IMR-90 (cell line): ENCODE measurements around the gene SLC25A52. TPM values are rescaled to one million over a fixed set of nuclear protein-coding genes. Genes with fewer than 3 reads are reported as not detected.

Experiments used
- ATAC-seq: fragments of 200-7000 bp; cut with Tn5 transposase; 2 replicates; pipeline ENCODE4 v1.9.1; 2020; ENCODE audit warnings: low read depth, mild to moderate bottlenecking, moderate library complexity
- BruUV-seq: library from RNA; stranded (reverse); fragments of 400-500 nt; replicated peaks from 2 replicates; lab custom pipeline; 2021; lab: Mats Ljungman, UMichigan
- CTCF ChIA-PET: fragments of 300-600 bp; formaldehyde crosslinking; extraction: SDS; loops from one replicate; lab custom pipeline; 2021; ENCODE audit warnings: antibody characterized with exemption; lab: Yijun Ruan, JAX
- POLR2A ChIA-PET: fragments of 300-600 bp; sonication (Branson Sonifier 250); formaldehyde crosslinking; loops from one replicate; lab custom pipeline; 2022; ENCODE audit warnings: antibody characterized with exemption; ENCODE audit not compliant: unreplicated experiment; lab: Charles Lee
- DNase-seq: peaks from one replicate; pipeline ENCODE4 v3.0.0; 2013
- H2AFZ ChIP-seq: replicated peaks from 2 replicates; pipeline ENCODE3; 2013; ENCODE audit warnings: low read length, mild to moderate bottlenecking; ENCODE audit not compliant: poor library complexity
- H2AK5ac ChIP-seq: 2 replicates; pipeline ENCODE4 v1.6.1; 2013; ENCODE audit warnings: low read depth, low read length, inconsistent platforms
- H2AK9ac ChIP-seq: replicated peaks from 2 replicates; pipeline ENCODE3; 2013; ENCODE audit warnings: mild to moderate bottlenecking, low read depth, low read length, moderate library complexity; ENCODE audit not compliant: poor library complexity
- H2BK120ac ChIP-seq: 2 replicates; pipeline ENCODE4 v1.6.1; 2013; ENCODE audit warnings: low read depth, low read length, inconsistent platforms
- H2BK15ac ChIP-seq: 3 replicates; pipeline ENCODE4 v1.6.1; 2013; ENCODE audit warnings: low read depth, low read length, inconsistent platforms
- H2BK20ac ChIP-seq: 2 replicates; pipeline ENCODE4 v1.6.1; 2013; ENCODE audit warnings: low read depth, mild to moderate bottlenecking, inconsistent platforms, low read length, moderate library complexity
- H2BK5ac ChIP-seq: 2 replicates; pipeline ENCODE4 v1.6.1; 2013; ENCODE audit warnings: mild to moderate bottlenecking, low read depth, low read length, inconsistent platforms; ENCODE audit not compliant: poor library complexity, severe bottlenecking
- H3K14ac ChIP-seq: replicated peaks from 2 replicates; pipeline ENCODE4 v1.6.1; 2013; ENCODE audit warnings: low read depth, low read length, inconsistent platforms
- H3K18ac ChIP-seq: 2 replicates; pipeline ENCODE4 v1.6.1; 2013; ENCODE audit warnings: low read depth, low read length, control low read depth
- H3K23ac ChIP-seq: 2 replicates; pipeline ENCODE4 v1.6.1; 2013; ENCODE audit warnings: low read depth, low read length, inconsistent platforms
- H3K27ac ChIP-seq: 2 replicates; pipeline ENCODE4 v1.5.1; 2013; ENCODE audit warnings: mild to moderate bottlenecking, control low read depth, low read length; ENCODE audit not compliant: insufficient read depth
- H3K27me3 ChIP-seq: 2 replicates; pipeline ENCODE4 v1.6.1; 2013; ENCODE audit warnings: low read length; ENCODE audit not compliant: control insufficient read depth, insufficient read depth
- H3K36me3 ChIP-seq: 2 replicates; pipeline ENCODE4 v1.6.1; 2013; ENCODE audit warnings: low read length, mixed read lengths; ENCODE audit not compliant: control insufficient read depth, insufficient read depth
- H3K4ac ChIP-seq: 2 replicates; pipeline ENCODE4 v1.6.1; 2013; ENCODE audit warnings: low read depth, low read length, inconsistent platforms
- H3K4me1 ChIP-seq: 2 replicates; pipeline ENCODE4 v1.6.1; 2013; ENCODE audit warnings: low read length, mixed read lengths; ENCODE audit not compliant: control insufficient read depth, insufficient read depth
- H3K4me2 ChIP-seq: 2 replicates; pipeline ENCODE4 v1.6.1; 2013; ENCODE audit warnings: low read depth, mild to moderate bottlenecking, control low read depth, low read length, moderate library complexity
- H3K4me3 ChIP-seq: 2 replicates; pipeline ENCODE4 v1.5.1; 2013; ENCODE audit warnings: low read depth, mild to moderate bottlenecking, control low read depth, low read length, moderate library complexity; ENCODE audit not compliant: insufficient read depth
- H3K56ac ChIP-seq: 2 replicates; pipeline ENCODE4 v1.6.1; 2013; ENCODE audit warnings: low read length, inconsistent platforms; ENCODE audit not compliant: insufficient read depth; ENCODE audit errors: extremely low read depth
- H3K79me1 ChIP-seq, 2 experiments: 2 replicates each; pipeline ENCODE4 v1.6.1; 2013; ENCODE audit warnings: low read length in 2 of 2, inconsistent platforms in 1 of 2, low read depth in 1 of 2
- H3K9ac ChIP-seq: 2 replicates; pipeline ENCODE4 v1.6.1; 2013; ENCODE audit warnings: low read depth, low read length, control low read depth
- H3K9me1 ChIP-seq: 2 replicates; pipeline ENCODE4 v1.6.1; 2013; ENCODE audit warnings: low read length, inconsistent platforms; ENCODE audit not compliant: insufficient read depth
- H3K9me3 ChIP-seq: 2 replicates; pipeline ENCODE4 v1.6.1; 2013; ENCODE audit warnings: low read length; ENCODE audit not compliant: control insufficient read depth, insufficient read depth
- H4K20me1 ChIP-seq: 2 replicates; pipeline ENCODE4 v1.6.1; 2013; ENCODE audit warnings: low read length, inconsistent platforms; ENCODE audit not compliant: insufficient read depth
- H4K5ac ChIP-seq: 2 replicates; pipeline ENCODE4 v1.6.1; 2013; ENCODE audit warnings: mild to moderate bottlenecking, low read depth, low read length, control low read depth
- H4K8ac ChIP-seq, 2 experiments: 2 replicates each; pipeline ENCODE4 v1.6.1; 2013; ENCODE audit warnings: low read depth in 2 of 2, low read length in 2 of 2, control low read depth in 1 of 2, inconsistent platforms in 1 of 2
- H4K91ac ChIP-seq: 2 replicates; pipeline ENCODE4 v1.6.1; 2013; ENCODE audit warnings: low read depth, low read length, inconsistent platforms; ENCODE audit not compliant: insufficient read depth
- BHLHE40 ChIP-seq: fragments of 150-350 bp; IDR thresholded peaks from 2 replicates; pipeline ENCODE4 v1.6.1; 2016; ENCODE audit warnings: mild to moderate bottlenecking, low read depth, low read length
- CHD1 ChIP-seq: IDR thresholded peaks from 2 replicates; pipeline ENCODE4 v1.6.1; 2012; ENCODE audit warnings: low read depth, low read length, improper control_type of control experiment
- MAFK ChIP-seq: IDR thresholded peaks from 2 replicates; pipeline ENCODE4 v1.6.1; 2012; ENCODE audit warnings: low read depth, low read length, improper control_type of control experiment
- MAZ ChIP-seq: IDR thresholded peaks from 2 replicates; pipeline ENCODE4 v1.6.1; 2012; ENCODE audit warnings: low read depth, mild to moderate bottlenecking, low read length, improper control_type of control experiment, moderate library complexity, borderline replicate concordance
- MXI1 ChIP-seq: IDR thresholded peaks from 2 replicates; pipeline ENCODE4 v1.6.1; 2012; ENCODE audit warnings: low read depth, mild to moderate bottlenecking, low read length, moderate library complexity, borderline replicate concordance
- NFE2L2 ChIP-seq: fragments of 150-350 bp; IDR thresholded peaks from 2 replicates; pipeline ENCODE4 v1.6.1; 2016; ENCODE audit warnings: low read depth, mild to moderate bottlenecking, low read length
- RFX5 ChIP-seq: IDR thresholded peaks from 2 replicates; pipeline ENCODE4 v1.8.0; 2012; ENCODE audit warnings: low read depth, mild to moderate bottlenecking, low read length, moderate library complexity
- SMC3 ChIP-seq: fragments of 150-350 bp; IDR thresholded peaks from 2 replicates; pipeline ENCODE4 v1.6.1; 2016; ENCODE audit warnings: low read depth, mild to moderate bottlenecking, antibody characterized with exemption, low read length, moderate library complexity
- dilution Hi-C: fragments of 300-500 bp; cut with HindIII; formaldehyde crosslinking; loops from one replicate; pipeline ENCODE4 v1.14.3; 2018; ENCODE audit warnings: low sequenced_read_pairs; ENCODE audit not compliant: unreplicated experiment
- in situ Hi-C: fragments of 300-500 bp; cut with MboI; formaldehyde crosslinking; loops from 3 replicates; pipeline ENCODE4 v1.14.3; 2019; ENCODE audit warnings: low sequenced_read_pairs, inconsistent platforms, mixed read lengths
- intact Hi-C: fragments of 100-400 bp; cut with micrococcal nuclease; formaldehyde crosslinking; loops from 2 replicates; pipeline ENCODE4 v1.10.0; 2022
- polyA plus RNA-seq, 3 experiments: library from polyadenylated mRNA; depleted of rRNA; stranded (reverse); fragments of >200 nt; gene quantifications; 2 replicates each; pipeline ENCODE4 v1.2.3, GENCODE V29; 2012; ENCODE audit warnings: low replicate concordance in 1 of 3
- total RNA-seq: library from RNA; depleted of rRNA; stranded (reverse); fragments of >200 nt; gene quantifications from 2 replicates; pipeline ENCODE4 v1.2.3, GENCODE V29; 2012
- TF ChIP-seq, protein P1 (sequence below): fragments of 150-350 bp; IDR thresholded peaks from 2 replicates; pipeline ENCODE4 v1.6.1; 2017; ENCODE audit warnings: mild to moderate bottlenecking, antibody characterized with exemption, low read length, low read depth

SLC25A52 gene
- total and polyA plus RNA-seq, 2 of the 4 experiments (the other 2 are of a cell fraction): not detected

GRCh38 chr18:31778391-31778950 lies 17.8 kb upstream of the SLC25A52 start:
- in situ Hi-C loops: no loop called here
- no peak overlapping the region for H4K91ac ChIP-seq
- CTCF ChIA-PET: no interaction called here

More at GRCh38 chr18:31778391-31778950, 17.8 kb upstream of the SLC25A52 start:
- no peak overlapping the region for H2BK20ac ChIP-seq
- H2AK5ac ChIP-seq: no peak overlapping the region
- no peaks in the 10 kb centered on the region for H3K36me3 ChIP-seq
- H3K14ac ChIP-seq: no peak overlapping the region
- no peaks in the 10 kb centered on the region for H4K20me1 ChIP-seq
- H3K56ac ChIP-seq: no peak overlapping the region
- H3K9me3 ChIP-seq: 0 out of 2 replicates have a peak, but pooled peaks cover 2% of the 10 kb centered on the region
- H2BK120ac ChIP-seq: no peak overlapping the region
- no peak overlapping the region for H4K8ac ChIP-seq
- no peak overlapping the region for H2BK15ac ChIP-seq
- dilution Hi-C loops: no loop called here
- intact Hi-C loops: no loop called here
- DNase-seq (no peak), ATAC-seq (no peak)
- H3K27me3 ChIP-seq: no peaks in the 10 kb centered on the region
- no peak overlapping the region for H4K5ac ChIP-seq
- TF ChIP-seq MAFK (no peak), NFE2L2 (no peak), CHD1 (no peak), MXI1 (no peak), SMC3 (no peak), BHLHE40 (no peak), RFX5 (no peak), MAZ (no peak)
- TF ChIP-seq, protein P1, sequence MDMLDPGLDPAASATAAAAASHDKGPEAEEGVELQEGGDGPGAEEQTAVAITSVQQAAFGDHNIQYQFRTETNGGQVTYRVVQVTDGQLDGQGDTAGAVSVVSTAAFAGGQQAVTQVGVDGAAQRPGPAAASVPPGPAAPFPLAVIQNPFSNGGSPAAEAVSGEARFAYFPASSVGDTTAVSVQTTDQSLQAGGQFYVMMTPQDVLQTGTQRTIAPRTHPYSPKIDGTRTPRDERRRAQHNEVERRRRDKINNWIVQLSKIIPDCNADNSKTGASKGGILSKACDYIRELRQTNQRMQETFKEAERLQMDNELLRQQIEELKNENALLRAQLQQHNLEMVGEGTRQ: no peak
- POLR2A ChIA-PET: no interaction called here
- no peak overlapping the region for H2AK9ac ChIP-seq
- no peak overlapping the region for H3K9ac ChIP-seq
- no peak overlapping the region for H3K27ac ChIP-seq
- H3K4me1 ChIP-seq: no peaks in the 10 kb centered on the region
- no peak overlapping the region for H2AFZ ChIP-seq
- H3K9me1 ChIP-seq: no peaks in the 10 kb centered on the region
- H3K23ac ChIP-seq: no peak overlapping the region
- H3K18ac ChIP-seq: no peak overlapping the region
- no peak overlapping the region for H2BK5ac ChIP-seq
- BruUV-seq: no TSS peak
- no peaks in the 10 kb centered on the region for H3K79me1 ChIP-seq
- H3K4me2 ChIP-seq: no peak overlapping the region
- no peak overlapping the region for H3K4ac ChIP-seq
- H3K4me3 ChIP-seq: no peak overlapping the region
